Effector CD4-positive, alpha-beta T cell (primary cell): ENCODE data around the gene SBF1.
"Not testable (repeated sequence)": the region's sequence is repeated elsewhere in the genome, so short reads cannot be mapped to it uniquely, and the experiment has no call there.

ENCODE experiments used
- DNase-seq: peaks from one replicate; pipeline ENCODE4 v3.0.0-alpha.2; 2020

SBF1 gene

DNA sequence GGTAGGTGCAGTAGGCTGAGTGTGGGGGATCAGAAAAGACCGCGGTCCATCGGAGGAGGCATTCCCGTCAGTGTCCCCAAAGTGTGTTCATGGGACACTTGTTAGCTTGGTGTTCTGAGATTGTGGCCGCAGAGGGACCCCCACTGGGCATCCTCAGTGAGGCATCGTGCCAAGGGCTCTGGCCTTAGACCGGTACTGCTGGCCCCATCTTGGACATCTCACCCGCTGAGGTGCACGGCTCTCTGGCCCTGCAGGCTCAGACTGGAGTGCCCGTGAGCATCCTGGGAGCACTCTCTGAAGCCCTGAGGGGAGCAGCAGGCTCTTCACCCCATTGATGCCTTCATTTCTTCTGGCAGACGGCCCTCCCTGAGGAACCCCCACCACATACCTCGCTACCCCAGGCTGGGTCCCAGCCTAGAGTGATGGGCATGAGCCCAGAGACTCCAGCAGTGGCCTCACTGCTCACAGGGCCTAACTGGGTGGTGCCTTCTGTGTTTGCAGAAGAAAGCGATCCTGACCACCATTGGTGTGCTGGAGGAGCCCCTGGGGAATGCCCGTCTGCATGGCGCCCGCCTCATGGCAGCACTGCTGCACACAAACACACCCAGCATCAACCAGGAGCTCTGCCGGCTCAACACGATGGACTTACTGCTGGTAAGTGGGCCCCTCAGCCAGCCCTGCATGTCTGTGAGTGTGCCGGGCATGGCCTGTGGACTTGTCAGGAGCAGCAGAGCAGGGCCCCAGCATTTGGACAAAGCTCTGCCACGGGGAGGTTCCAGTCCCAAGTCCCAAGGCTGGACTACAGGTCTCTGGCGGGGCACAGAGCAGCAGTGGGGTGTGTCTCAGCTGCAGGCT lies 51.6 kb downstream of the SBF1 start:
- no peak for DNase-seq

DNA sequence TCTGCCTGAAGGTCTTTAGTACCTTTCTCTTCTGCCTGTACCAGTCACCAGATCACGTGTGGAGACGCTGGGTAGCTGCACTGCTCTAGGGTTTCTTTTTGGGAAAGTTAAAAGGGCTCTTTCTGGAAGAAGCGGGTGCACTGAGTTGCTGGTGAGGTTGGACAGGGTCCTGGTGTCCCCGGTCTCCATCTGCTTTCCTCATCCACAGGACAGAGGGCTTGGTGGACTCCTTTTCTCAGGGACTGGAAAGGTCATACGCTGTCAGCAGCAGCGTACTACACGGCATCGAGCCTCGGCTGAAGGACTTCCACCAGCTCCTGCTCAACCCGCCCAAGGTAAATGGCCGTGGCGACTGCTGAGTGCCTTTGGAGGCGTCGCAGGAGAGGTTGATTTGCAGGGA lies 52.8 kb downstream of the SBF1 start:
- DNase-seq = no peak

DNA sequence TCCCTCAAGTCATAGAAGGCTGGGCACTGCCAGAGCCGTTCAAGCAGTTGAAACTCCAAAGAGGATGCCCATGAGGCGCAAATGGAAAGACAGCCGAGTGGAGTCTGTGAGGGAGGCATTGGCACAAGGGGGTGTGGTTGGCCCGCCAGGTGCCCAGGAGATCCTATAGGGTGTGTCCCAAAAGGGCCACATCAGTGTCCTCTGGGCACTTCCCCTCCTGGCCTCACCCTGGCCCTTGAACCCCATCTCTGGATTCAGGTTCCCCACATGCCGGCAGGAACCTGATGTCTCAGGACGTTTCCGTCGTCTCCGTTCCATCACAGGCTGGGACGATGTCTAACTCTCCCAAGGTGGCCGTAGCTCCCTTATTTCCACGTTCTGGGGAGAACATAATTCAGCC lies 54.3 kb downstream of the SBF1 start:
- DNase-seq = no peak

DNA sequence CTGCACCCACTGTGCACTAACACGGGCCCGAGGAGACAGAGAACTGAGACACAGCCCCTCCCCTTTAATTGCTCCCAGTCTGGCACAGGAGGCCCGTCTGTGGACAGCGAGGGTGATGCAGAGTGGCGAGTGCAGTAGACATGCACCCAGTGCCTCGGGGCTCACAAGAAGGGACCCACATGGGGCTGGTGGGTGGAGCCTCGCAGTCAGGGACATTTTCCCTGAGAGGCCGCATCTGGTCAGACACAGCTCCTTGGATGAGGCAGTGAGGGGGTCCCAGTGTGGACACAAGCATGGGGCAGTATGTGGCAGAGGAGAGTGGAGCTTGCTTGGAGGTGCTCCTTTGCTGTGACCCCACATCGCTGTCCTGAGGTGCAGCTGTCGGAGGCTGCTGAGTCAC lies 54.8 kb downstream of the SBF1 start:
- no peak for DNase-seq

DNA sequence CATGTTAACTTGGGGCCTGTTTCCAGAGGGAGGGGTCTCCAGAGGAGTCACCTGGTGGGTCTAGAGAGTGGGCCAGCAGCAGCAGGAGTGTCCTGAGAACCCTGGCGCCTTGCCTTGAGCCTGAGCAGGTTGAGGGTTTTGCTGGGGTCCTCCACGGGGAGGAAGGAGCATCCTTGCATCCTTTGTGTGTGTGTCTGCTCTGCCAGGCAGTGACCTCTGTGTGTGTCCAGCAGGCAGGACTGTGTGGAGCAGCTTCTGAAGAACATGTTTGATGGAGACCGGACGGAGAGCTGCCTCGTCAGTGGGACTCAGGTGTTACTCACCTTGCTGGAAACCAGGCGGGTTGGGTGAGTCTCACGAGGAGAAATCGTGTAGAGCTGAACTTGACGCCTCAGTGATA lies 55.7 kb downstream of the SBF1 start:
- no peak for DNase-seq

DNA sequence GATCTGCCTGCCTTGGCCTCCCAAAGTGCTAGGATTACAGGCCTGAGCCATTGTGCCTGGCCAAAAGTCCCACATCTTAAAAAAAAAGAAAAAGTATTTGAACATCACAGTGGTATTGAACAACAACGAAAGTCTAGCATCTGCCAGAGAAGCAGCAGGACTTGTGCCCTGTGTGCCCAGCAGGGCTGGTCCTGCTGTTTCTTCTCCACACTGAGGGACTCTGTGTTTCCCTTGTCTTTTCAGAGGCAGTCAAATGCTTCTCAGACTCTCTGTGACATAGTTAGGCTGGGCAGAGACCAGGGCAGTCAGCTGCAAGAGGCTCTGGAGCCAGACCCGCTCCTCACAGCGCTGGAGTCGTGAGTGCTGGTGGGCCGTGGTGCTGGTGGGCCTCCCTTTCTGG lies 56.2 kb downstream of the SBF1 start:
- no peak for DNase-seq

DNA sequence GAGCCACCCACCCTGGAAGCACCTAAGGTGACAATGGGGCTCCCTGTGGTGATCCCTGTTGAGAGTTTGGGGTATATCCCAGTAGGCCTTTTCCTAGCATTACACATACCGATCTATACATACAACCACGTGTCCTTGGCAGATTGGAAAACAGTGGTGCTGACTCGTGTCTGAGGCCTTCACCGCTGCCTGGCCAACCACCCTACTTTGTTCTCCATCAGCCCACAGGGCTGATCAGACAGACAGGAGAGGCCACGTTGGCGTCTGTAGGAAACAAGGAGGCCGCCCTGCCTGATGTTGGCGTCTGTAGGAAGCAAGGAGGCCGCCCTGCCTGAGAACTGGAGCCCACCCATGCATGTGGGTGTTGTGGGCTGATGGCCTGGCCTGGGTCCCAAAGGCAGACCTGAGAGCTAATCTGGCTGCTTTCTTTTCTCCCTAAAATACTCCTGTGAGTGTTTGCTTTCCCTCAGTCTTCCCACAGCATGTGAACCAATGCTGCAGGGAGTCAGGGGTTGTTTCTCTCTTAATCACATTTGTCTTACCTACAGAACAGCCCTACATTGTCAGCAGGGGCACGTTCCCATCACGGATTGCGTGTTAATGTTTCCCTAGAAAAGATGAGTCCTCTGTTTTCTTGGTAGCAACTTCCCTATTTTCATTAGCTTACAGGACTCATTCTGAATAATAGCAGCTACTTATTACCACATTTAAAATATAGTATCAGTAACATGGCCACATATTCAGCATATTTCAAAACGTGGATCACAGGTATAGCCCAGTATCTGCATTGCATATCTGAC lies 57.2 kb downstream of the SBF1 start:
- DNase-seq = no peak

DNA sequence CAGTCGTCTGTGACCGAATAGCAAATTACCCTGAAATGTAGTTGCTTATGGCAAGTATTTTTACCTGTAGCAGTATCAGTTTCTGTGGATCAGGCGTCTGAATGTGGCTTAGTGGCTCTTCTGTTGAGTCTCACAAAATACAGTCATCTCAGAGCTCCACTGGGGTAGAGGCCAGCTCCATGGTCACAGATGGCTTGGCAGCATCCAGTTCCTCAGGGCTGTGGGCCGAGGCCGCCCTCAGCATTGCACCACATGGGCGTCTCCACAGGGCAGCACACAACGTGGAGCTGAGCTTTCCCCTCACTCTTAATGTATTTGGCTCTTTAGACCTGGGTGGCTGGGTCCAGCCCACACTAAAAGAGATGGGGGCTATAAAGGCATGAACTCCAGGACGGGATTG lies 57.8 kb downstream of the SBF1 start:
- DNase-seq = no peak

DNA sequence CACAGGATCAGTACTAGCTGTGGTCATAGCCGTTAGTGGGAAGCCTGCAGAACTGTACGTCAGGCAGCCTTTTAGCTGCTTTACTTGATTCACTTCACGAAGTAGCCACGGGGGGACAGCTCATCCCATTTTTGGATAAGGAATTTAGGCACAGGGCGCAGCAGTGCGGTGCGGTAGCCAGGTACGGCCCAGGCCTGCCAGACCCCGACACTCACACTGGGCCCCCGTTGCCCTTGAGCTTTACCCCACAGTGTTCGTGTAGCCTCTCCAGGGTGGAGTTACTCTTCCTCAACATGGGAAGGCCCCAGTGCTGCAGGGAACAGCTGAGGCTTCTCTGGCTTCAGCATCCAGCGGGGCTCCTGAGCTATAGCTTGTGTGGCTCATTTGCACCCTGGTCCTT lies 59.4 kb downstream of the SBF1 start:
- DNase-seq = no peak

DNA sequence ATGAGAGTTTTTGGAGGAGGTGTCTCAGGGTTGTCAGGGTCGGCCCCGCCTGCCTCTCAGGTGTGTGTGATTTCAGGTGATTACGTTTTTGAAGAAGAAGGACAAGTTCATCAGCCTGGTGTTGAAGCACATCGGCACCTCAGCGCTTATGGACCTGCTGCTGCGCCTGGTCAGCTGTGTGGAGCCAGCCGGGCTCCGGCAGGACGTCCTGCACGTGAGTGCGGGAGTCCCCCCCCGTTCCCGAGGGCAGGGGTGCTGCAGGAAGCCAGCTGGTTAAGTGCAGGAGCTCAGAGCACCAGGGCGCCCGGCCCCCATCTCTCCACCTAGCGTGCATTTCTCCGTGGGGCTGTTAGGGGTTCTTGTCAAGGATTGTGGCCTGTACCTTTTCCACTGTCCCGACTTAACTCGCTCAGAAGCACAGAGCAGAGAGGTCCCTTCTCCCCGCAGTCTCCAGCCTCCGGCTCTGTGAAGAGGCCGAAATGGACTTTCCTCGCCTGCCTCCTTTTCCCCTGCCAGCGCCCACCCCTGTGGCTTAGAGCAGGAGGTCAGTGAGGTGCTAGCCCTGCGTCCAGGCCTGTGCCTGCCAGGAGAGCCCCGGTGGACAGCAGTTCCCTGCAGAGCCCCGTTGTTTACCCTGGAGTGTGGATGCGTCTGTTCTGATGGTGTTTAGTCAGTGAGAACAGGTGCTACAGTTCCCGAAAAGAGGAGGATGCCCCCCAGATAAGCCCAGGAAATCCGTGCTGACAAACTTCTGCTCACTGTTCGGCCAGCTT lies 60.2 kb downstream of the SBF1 start:
- no peak for DNase-seq

DNA sequence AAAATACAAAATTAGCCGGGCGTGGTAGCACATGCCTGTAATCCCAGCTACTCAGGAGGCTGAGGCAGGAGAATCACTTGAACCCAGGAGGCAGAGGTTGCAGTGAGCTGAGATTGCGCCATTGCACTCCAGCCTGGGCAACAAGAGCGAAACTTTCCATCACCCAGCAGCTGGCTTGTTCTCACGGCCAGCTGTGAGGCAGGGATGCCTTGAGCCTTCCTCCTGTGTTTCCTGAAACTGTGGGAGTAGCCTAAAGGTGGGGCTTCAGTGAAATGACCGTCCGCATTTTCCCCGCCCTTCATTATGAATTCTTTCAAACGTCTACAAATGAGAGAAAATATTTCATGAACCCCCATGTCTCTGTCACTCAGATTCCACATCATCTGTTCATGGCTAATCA lies 65.9 kb downstream of the SBF1 start:
- DNase-seq = not testable (repeated sequence)

DNA sequence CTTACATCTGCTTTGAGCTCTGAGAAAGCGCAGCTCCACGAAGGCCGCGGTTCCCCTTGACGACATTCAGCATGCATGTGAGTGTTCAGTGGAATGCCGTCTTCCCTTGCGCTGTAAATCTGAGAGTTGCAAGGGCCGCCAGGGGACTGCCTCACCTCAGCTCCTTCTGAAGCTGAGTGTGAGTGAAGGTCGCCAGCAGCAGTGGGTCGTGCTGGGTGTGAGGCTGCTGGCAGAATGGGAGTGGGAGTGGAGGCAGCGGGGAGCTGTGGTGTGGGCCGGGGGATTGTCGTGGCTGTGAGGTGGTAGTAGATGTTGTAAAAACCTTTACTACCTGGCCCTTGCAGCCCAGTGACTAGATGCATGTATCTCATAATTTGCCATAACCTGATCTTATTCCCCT lies 66.5 kb downstream of the SBF1 start:
- DNase-seq = no peak

DNA sequence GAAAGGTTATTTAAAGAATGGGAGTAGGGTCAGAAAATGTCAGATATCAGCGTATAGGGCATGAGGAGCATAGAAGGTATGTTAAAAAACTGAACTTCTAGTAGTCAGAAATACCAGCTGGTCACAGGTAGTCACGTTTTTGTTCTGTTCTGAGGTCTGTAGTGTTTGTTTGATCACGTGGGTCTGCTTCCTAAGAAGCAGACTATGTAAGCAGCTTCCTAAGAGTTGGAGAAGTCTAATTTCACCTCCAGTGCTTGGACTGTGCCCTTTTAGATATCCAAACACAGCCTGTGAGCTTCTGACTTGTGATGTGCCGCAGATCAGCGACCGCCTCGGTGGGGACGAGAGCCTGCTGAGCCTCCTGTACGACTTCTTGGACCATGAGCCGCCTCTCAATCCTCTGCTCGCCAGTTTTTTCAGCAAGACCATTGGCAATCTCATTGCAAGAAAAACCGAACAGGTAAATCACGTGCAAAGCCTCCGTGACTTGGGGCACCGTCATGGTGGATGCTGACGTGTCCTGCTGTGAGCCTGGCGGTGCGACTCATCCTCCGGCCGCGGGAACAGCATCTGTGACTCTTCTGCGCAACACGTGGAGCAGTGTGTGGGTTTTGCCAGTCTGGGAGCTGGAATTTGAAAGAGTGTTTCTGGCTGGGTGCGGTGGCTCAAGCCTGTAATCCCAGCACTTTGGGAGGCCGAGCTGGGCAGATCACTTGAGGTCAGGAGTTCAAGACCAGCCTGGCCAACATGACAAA lies 68.2 kb downstream of the SBF1 start:
- no peak for DNase-seq

DNA sequence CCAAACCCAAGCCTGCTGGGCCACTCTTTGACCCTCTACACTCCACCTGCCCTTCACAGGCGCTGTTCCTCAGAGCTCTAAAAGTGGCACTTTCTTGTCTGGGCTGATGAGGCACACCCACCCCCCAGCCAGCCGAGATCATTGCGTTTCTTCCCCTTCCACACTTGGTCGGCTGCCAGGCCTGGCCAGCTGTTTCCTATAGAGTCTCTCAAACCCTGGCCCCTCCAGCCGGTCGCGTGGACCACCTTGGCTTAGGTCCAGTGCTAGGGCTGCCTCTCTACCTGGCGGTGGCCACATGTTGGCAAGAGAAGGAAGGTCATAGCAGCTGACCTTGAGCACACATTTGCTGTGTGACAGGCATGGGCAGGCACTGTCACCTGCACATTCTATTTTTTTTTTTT lies 71.1 kb downstream of the SBF1 start:
- DNase-seq = no peak

DNA sequence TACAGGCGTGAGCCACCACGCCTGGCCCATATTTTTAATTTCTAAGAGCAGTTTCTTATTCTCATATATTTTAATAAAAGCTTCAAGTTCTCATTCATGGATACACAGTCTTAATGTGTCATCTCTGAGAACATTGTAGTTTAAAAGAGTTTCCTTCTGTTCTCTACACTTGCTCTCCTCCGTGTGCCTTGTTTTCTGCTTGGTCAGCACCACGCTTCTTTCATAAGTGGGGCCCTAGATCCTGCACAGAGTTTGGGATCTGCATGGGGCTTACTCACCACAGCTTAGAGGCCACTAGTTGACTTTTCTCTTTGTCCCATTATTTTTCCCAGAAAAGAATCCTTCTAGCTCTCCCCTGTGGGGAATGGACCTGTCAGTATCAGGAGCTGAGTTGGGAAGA lies 72.9 kb downstream of the SBF1 start:
- no peak for DNase-seq

DNA sequence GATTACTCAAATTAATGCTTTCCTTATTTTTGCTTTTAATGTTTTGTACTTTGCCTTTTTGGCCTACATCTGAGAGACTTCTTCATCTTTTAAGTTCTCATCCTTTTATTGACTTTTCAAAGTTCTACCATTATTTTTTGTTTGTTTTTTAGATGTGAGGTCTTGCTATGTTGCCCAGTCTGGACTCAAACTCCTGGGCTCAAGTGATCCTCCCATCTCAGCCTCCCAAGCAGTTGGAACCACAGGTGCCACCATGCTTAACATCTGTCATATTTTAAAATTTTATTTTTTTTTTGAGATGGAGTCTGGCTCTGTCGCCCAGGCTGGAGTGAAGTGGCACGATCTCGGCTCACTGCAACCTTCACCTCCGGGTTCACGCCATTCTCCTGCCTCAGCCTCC lies 73.9 kb downstream of the SBF1 start:
- no peak for DNase-seq

DNA sequence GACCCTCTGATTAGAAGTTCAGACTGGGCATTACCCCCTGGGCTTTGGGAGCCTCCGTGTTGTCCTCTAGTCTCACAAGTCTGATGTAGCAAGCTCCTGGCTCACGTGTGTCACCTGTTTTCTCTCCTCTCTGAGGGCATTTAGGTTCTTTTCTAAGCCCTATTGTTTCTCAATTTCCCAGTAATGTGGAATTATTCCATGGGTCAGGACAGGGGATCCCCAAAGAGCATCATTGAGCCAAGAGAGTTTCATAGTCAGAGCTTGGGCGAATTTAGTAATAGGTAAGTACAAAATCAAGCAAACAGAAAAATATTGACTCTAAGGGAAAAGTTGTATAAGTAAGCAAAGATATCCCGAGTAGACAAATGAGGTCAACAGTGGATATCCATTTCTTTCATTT lies 74.4 kb downstream of the SBF1 start:
- no peak for DNase-seq

DNA sequence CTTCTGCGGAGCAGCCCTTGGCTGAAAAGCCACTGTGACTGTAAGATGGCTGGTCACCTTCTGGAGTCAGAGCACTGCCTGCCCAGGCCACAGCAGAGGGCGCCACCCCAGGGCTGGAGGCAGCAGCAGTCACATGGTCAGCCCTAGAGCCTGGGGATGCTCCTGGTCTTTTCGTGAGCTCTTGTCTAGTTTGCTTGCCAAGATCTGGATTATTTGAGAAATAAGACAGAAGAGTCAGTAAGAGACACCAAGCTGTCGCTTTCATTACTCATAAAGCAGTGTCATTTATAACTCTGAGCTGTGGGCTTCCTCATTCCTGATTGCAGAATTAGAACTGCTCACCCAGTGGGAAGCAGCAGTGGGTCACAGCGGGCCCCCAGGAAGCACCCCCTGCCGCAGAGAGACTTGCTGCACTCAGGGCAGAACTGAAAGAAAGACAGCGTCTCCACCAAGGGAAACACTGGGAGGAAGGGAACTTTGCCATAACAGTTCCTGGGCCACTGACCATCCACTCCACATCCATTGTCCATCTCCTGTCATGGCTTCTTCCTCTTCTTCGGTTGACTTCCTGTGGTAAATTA lies 75.0 kb downstream of the SBF1 start:
- DNase-seq = no peak

DNA sequence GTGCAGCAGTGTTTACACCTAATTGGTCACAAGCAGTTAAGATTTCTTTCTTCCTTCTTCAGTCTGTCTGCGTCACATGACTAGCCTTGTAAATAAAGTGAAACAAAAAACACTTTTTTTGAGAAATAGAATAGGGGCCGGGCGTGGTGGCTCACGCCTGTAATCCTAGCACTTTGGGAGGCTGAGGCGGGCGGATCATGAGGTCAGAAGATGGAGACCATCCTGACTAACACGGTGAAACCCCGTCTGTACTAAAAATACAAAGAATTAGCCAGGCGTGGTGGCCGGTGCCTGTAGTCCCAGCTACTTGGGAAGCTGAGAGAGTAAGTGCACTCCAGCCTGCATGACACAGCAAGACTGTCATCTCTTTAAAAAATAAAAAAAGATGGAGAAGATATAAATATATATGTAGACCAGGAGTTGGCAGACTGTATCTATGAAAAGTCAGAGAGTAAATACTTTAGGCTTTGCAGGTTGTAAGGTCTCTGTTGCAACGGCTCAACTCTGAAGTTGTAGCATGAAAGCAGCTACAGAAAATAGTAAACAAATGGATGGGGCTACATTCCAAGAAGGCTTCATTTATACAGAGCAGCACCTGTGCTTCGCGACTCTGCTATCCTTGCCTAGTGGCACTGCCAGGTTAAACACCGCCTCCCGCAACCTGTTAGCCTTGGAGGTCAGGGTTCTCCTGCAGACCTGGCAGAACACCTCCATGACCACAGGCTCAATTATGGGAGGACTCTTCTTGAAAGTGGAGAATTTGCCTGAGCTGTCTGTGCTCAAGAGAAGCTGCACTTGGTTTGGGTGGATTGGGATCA lies 75.8 kb downstream of the SBF1 start:
- no peak for DNase-seq

DNA sequence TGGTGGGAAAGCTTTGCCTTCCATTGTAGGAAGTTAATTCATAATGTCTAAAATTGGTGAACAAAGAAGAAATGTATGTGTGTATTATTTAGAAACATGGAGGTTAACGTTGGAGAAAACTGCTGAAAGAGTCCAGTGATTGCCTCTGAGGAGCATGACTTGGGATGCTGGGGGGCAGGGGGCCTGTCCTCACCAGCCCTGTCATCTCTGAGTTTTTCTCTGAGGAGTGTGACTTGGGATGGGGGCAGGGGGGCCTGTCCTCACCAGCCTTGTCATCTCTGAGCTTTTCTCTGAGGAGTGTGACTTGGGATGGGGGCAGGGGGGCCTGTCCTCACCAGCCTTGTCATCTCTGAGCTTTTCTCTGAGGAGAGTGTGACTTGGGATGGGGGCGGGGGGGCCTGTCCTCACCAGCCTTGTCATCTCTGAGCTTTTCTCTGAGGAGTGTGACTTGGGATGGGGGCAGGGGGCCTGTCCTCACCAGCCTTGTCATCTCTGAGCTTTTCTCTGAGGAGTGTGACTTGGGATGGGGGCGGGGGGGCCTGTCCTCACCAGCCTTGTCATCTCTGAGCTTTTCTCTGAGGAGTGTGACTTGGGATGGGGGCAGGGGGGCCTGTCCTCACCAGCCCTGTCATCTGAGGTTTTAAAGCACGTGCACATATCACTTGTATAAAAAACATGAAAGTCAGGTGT lies 77.3 kb downstream of the SBF1 start:
- DNase-seq = not testable (repeated sequence)
